ENCODE measurements around the gene OR1S1. TPM values are rescaled to one million over a fixed set of nuclear protein-coding genes. Genes with fewer than 3 reads are reported as not detected.
A peak's percentile ranks its signal among the peaks of the same experiment; 100 is the strongest.

Gene OR1S1
- total and polyA plus RNA-seq, 4 donors = not detected

- no peak overlapping the region for H3K4me3 ChIP-seq (ENCODE audit: low read length in 2 of 2)
- no peaks in the 10 kb centered on the region for H3K4me1 ChIP-seq (ENCODE audit: control insufficient read depth in 1 of 2, insufficient read depth in 2 of 2, low read length in 2 of 2)
- no peaks in the 10 kb centered on the region for H3K27me3 ChIP-seq (ENCODE audit: control insufficient read depth in 1 of 2, insufficient read depth in 2 of 2, low read length in 1 of 2)
- no peaks in the 10 kb centered on the region for H3K9me3 ChIP-seq (ENCODE audit: control insufficient read depth, low read length)
- H3K36me3 ChIP-seq (ENCODE audit: control insufficient read depth in 1 of 2, insufficient read depth in 2 of 2, low read length in 1 of 2) = no peaks in the 10 kb centered on the region
- 78% methylated on average over 3 of the region's 3 CpGs for WGBS, 2 donors
- ATAC-seq (ENCODE audit: low FRiP score) (no peak), DNase-seq (no peak)
- no peak overlapping the region for H3K27ac ChIP-seq (ENCODE audit: low read depth in 1 of 2, low read length in 2 of 2)
- intact Hi-C loops (cut with DNase I) = no loop called here
Measured at GRCh38 chr11:58192229-58192628, 20.3 kb upstream of the OR1S1 start.

GRCh38 chr11:58193391-58193790 is 19.1 kb upstream of the OR1S1 start:
- intact Hi-C loops (cut with DNase I) = no loop called here
- no peaks in the 10 kb centered on the region for H3K9me3 ChIP-seq (ENCODE audit: control insufficient read depth, low read length)
- H3K4me3 ChIP-seq (ENCODE audit: low read length in 2 of 2) = no peak overlapping the region
- no peaks in the 10 kb centered on the region for H3K27me3 ChIP-seq (ENCODE audit: control insufficient read depth in 1 of 2, insufficient read depth in 2 of 2, low read length in 1 of 2)
- H3K36me3 ChIP-seq (ENCODE audit: control insufficient read depth in 1 of 2, insufficient read depth in 2 of 2, low read length in 1 of 2) = no peaks in the 10 kb centered on the region
- H3K4me1 ChIP-seq (ENCODE audit: control insufficient read depth in 1 of 2, insufficient read depth in 2 of 2, low read length in 2 of 2) = no peaks in the 10 kb centered on the region
- no peak overlapping the region for H3K27ac ChIP-seq (ENCODE audit: low read depth in 1 of 2, low read length in 2 of 2)
- ATAC-seq (ENCODE audit: low FRiP score) (no peak), DNase-seq (no peak)

- no peak for ATAC-seq (ENCODE audit: low FRiP score)
- Histone ChIP-seq H3K4me1 (ENCODE audit: control insufficient read depth in 1 of 2, insufficient read depth in 2 of 2, low read length in 2 of 2) (no peaks in the 10 kb centered on the region), H3K27me3 (ENCODE audit: control insufficient read depth in 1 of 2, insufficient read depth in 2 of 2, low read length in 1 of 2) (no peaks in the 10 kb centered on the region), H3K36me3 (ENCODE audit: control insufficient read depth in 1 of 2, insufficient read depth in 2 of 2, low read length in 1 of 2) (no peaks in the 10 kb centered on the region), H3K4me3 (ENCODE audit: low read length in 2 of 2) (no peak overlapping the region), H3K27ac (ENCODE audit: low read depth in 1 of 2, low read length in 2 of 2) (no peak overlapping the region), H3K9me3 (ENCODE audit: control insufficient read depth, low read length) (no peaks in the 10 kb centered on the region)
- whole genome bisulfite sequencing, 2 donors = 88 to 96% methylated on average over 2 of the region's 2 CpGs
- DNase-seq = no peak
- intact Hi-C loops (cut with DNase I) = no loop called here
Measured at GRCh38 chr11:58195939-58196338, 16.6 kb upstream of the OR1S1 start.

- Histone ChIP-seq H3K9me3 (ENCODE audit: control insufficient read depth, low read length) (no peaks in the 10 kb centered on the region), H3K27ac (ENCODE audit: low read depth in 1 of 2, low read length in 2 of 2) (no peak overlapping the region), H3K27me3 (ENCODE audit: control insufficient read depth in 1 of 2, insufficient read depth in 2 of 2, low read length in 1 of 2) (no peaks in the 10 kb centered on the region), H3K4me1 (ENCODE audit: control insufficient read depth in 1 of 2, insufficient read depth in 2 of 2, low read length in 2 of 2) (no peaks in the 10 kb centered on the region), H3K36me3 (ENCODE audit: control insufficient read depth in 1 of 2, insufficient read depth in 2 of 2, low read length in 1 of 2) (no peaks in the 10 kb centered on the region), H3K4me3 (ENCODE audit: low read length in 2 of 2) (no peak overlapping the region)
- intact Hi-C loops (cut with DNase I) = no loop called here
- 55 to 57% methylated on average over 1 of the region's 1 CpG for WGBS, 2 donors
- ATAC-seq (ENCODE audit: low FRiP score) = no peak
- no peak for DNase-seq
Measured at GRCh38 chr11:58199271-58199670, 13.2 kb upstream of the OR1S1 start.

- H3K4me3 ChIP-seq (ENCODE audit: low read length in 2 of 2) = no peak within 1 kb of the TSS
- no peaks in the 10 kb centered on the region for H3K27me3 ChIP-seq (ENCODE audit: control insufficient read depth in 1 of 2, insufficient read depth in 2 of 2, low read length in 1 of 2)
- no peak within 1 kb of the TSS for H3K27ac ChIP-seq (ENCODE audit: low read depth in 1 of 2, low read length in 2 of 2)
- no peaks in the 10 kb centered on the region for H3K9me3 ChIP-seq (ENCODE audit: control insufficient read depth, low read length)
- ATAC-seq (ENCODE audit: low FRiP score) = no peak
- intact Hi-C loops (cut with DNase I) = no loop called here
- no peaks in the 10 kb centered on the region for H3K4me1 ChIP-seq (ENCODE audit: control insufficient read depth in 1 of 2, insufficient read depth in 2 of 2, low read length in 2 of 2)
- no peaks in the 10 kb centered on the region for H3K36me3 ChIP-seq (ENCODE audit: control insufficient read depth in 1 of 2, insufficient read depth in 2 of 2, low read length in 1 of 2)
- no peak for DNase-seq
Measured at GRCh38 chr11:58204042-58204441, 8.5 kb upstream of the OR1S1 start, which contains the start of gene OR1S2. Gene OR1S2, minus strand, starts transcription at chr11:58204142. Its CDS starts 0 bp downstream, at chr11:58204142.

GRCh38 chr11:58216476-58216875 is 4.0 kb downstream of the OR1S1 start:
- DNase-seq (no peak), ATAC-seq (ENCODE audit: low FRiP score) (no peak)
- no peaks in the 10 kb centered on the region for H3K4me1 ChIP-seq (ENCODE audit: control insufficient read depth in 1 of 2, insufficient read depth in 2 of 2, low read length in 2 of 2)
- H3K27me3 ChIP-seq (ENCODE audit: control insufficient read depth in 1 of 2, insufficient read depth in 2 of 2, low read length in 1 of 2) = no peaks in the 10 kb centered on the region
- intact Hi-C loops (cut with DNase I) = no loop called here
- H3K9me3 ChIP-seq (ENCODE audit: control insufficient read depth, low read length) = no peaks in the 10 kb centered on the region
- no peak overlapping the region for H3K27ac ChIP-seq (ENCODE audit: low read depth in 1 of 2, low read length in 2 of 2)
- no peaks in the 10 kb centered on the region for H3K36me3 ChIP-seq (ENCODE audit: control insufficient read depth in 1 of 2, insufficient read depth in 2 of 2, low read length in 1 of 2)
- H3K4me3 ChIP-seq (ENCODE audit: low read length in 2 of 2) = no peak overlapping the region

- no peak for DNase-seq
- Histone ChIP-seq H3K27me3 (ENCODE audit: control insufficient read depth in 1 of 2, insufficient read depth in 2 of 2, low read length in 1 of 2) (no peaks in the 10 kb centered on the region), H3K9me3 (ENCODE audit: control insufficient read depth, low read length) (peaks cover 3% of the 10 kb centered on the region), H3K36me3 (ENCODE audit: control insufficient read depth in 1 of 2, insufficient read depth in 2 of 2, low read length in 1 of 2) (no peaks in the 10 kb centered on the region), H3K4me3 (ENCODE audit: low read length in 2 of 2) (no peak overlapping the region), H3K27ac (ENCODE audit: low read depth in 1 of 2, low read length in 2 of 2) (no peak overlapping the region), H3K4me1 (ENCODE audit: control insufficient read depth in 1 of 2, insufficient read depth in 2 of 2, low read length in 2 of 2) (no peaks in the 10 kb centered on the region)
- no peak for ATAC-seq (ENCODE audit: low FRiP score)
- 71 to 77% methylated on average over 7 of the region's 7 CpGs for WGBS, 2 donors
- intact Hi-C loops (cut with DNase I) = no loop called here
Measured at GRCh38 chr11:58222721-58223120, 10.2 kb downstream of the OR1S1 start.

GRCh38 chr11:58227956-58228615 is 15.6 kb downstream of the OR1S1 start:
- Histone ChIP-seq H3K36me3 (ENCODE audit: control insufficient read depth in 1 of 2, insufficient read depth in 2 of 2, low read length in 1 of 2) (no peaks in the 10 kb centered on the region), H3K27ac (ENCODE audit: low read depth in 1 of 2, low read length in 2 of 2) (no peak overlapping the region), H3K9me3 (ENCODE audit: control insufficient read depth, low read length) (peaks cover 3% of the 10 kb centered on the region), H3K4me1 (ENCODE audit: control insufficient read depth in 1 of 2, insufficient read depth in 2 of 2, low read length in 2 of 2) (no peaks in the 10 kb centered on the region), H3K4me3 (ENCODE audit: low read length in 2 of 2) (no peak overlapping the region), H3K27me3 (ENCODE audit: control insufficient read depth in 1 of 2, insufficient read depth in 2 of 2, low read length in 1 of 2) (no peaks in the 10 kb centered on the region)
- DNase-seq = peak in 1 of 2 donors; percentile 64
- ATAC-seq (ENCODE audit: low FRiP score) = no peak
- intact Hi-C loops (cut with DNase I) = no loop called here
- WGBS, 2 donors = 91 to 92% methylated on average over 32 of the region's 32 CpGs

GRCh38 chr11:58243954-58244353 is 31.4 kb downstream of the OR1S1 start:
- Histone ChIP-seq H3K36me3 (ENCODE audit: control insufficient read depth in 1 of 2, insufficient read depth in 2 of 2, low read length in 1 of 2) (no peaks in the 10 kb centered on the region), H3K4me3 (ENCODE audit: low read length in 2 of 2) (no peak overlapping the region), H3K27me3 (ENCODE audit: control insufficient read depth in 1 of 2, insufficient read depth in 2 of 2, low read length in 1 of 2) (no peaks in the 10 kb centered on the region), H3K9me3 (ENCODE audit: control insufficient read depth, low read length) (peaks cover 1% of the 10 kb centered on the region), H3K4me1 (ENCODE audit: control insufficient read depth in 1 of 2, insufficient read depth in 2 of 2, low read length in 2 of 2) (no peaks in the 10 kb centered on the region), H3K27ac (ENCODE audit: low read depth in 1 of 2, low read length in 2 of 2) (no peak overlapping the region)
- intact Hi-C loops (cut with DNase I) = no loop called here
- WGBS, 2 donors = 97 to 98% methylated on average over 2 of the region's 2 CpGs
- ATAC-seq (ENCODE audit: low FRiP score) = no peak
- no peak for DNase-seq
